Left lung (tissue), 10 donors: ENCODE results near the gene HSF2BP. TPM values are rescaled to one million over a fixed set of nuclear protein-coding genes. Genes with fewer than 3 reads are reported as not detected.

Experiments
- ATAC-seq: fragments of 200-7000 bp; cut with Tn5 transposase; one replicate; pipeline ENCODE4 v1.9.1; 2020; ENCODE audit warnings: moderate library complexity
- DNase-seq, 4 donors: peaks; one replicate each; pipeline ENCODE4 v3.0.0-alpha.2; 2013 to 2020
- H3K27ac ChIP-seq, 2 donors: fragments of 200-600 bp; sonication (generic) in 1 of 2; one replicate each; pipeline versions ENCODE4 v1.5.0 to v1.8.0; 2020 to 2021
- H3K27me3 ChIP-seq, 2 donors: fragments of 200-600 bp; sonication (generic) in 1 of 2; one replicate each; pipeline versions ENCODE4 v1.5.0 to v1.8.0; 2020 to 2021
- H3K36me3 ChIP-seq, 2 donors: fragments of 200-600 bp; sonication (generic) in 1 of 2; one replicate each; pipeline versions ENCODE4 v1.5.0 to v1.8.0; 2020 to 2021
- H3K4me1 ChIP-seq, 2 donors: fragments of 200-600 bp; one replicate each; pipeline ENCODE4 v1.8.0; 2021
- H3K4me3 ChIP-seq, 2 donors: fragments of 200-600 bp; sonication (generic) in 1 of 2; one replicate each; pipeline versions ENCODE4 v1.5.0 to v1.8.0; 2020 to 2021; ENCODE audit warnings: mild to moderate bottlenecking in 1 of 2
- H3K9me3 ChIP-seq, 2 donors: fragments of 200-600 bp; sonication (generic) in 1 of 2; one replicate each; pipeline versions ENCODE4 v1.5.0 to v1.8.0; 2020 to 2021
- intact Hi-C, 2 donors: fragments of 100-400 bp; cut with DNase I; formaldehyde crosslinking; loops; one replicate each; pipeline versions ENCODE4 v1.11.2 to v1.14.2; 2022
- polyA plus RNA-seq, 6 donors: library from polyadenylated mRNA; unstranded; fragments of 120-200 nt; gene quantifications; one replicate each; pipeline ENCODE4 v1.2.1, GENCODE V29; 2013; ENCODE audit not compliant: insufficient read length in 6 of 6
- total RNA-seq, 2 donors: library from RNA; stranded (reverse); fragmentation: NEBNext Ultra II Directional; extraction: Animal tissue kit (Norgen Biotek cat#: 25700); gene quantifications; one replicate each; pipeline ENCODE4 v1.2.1, GENCODE V29; 2021
- TF ChIP-seq, protein P1 (sequence below), 2 donors: fragments of 200-600 bp; sonication (generic) in 1 of 2; IDR thresholded peaks; one replicate each; pipeline versions ENCODE4 v1.5.0 to v1.8.0; 2021; ENCODE audit warnings: antibody characterized with exemption in 2 of 2
- donor health status: DM: no; HTN: yes; CAD: no.
- donor health status: DM: no; HTN: no; CAD: no.

HSF2BP gene
- total and polyA plus RNA-seq, 8 donors, result 0.29 to 1.7 (median 1.2) TPM

DNA sequence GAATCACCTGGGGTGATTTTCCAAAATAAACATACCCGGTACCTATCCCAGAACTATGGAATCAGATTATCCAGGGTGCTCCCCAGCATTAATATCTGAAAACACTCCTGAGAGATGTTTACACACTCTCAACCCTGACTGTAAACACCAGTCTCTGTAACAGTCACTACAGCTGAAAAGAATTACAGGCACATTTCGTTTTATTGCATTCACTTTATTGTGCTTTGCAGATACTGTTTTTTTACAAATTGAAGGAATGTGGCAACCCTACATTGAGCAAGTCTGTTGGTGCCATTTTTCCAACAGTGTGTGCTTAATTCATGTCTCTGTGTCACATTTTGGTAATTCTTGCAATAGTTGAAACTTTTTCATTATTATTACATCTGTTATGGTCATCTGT is 31.8 kb downstream of the HSF2BP start:
- no peak for DNase-seq
- TF ChIP-seq, protein P1, sequence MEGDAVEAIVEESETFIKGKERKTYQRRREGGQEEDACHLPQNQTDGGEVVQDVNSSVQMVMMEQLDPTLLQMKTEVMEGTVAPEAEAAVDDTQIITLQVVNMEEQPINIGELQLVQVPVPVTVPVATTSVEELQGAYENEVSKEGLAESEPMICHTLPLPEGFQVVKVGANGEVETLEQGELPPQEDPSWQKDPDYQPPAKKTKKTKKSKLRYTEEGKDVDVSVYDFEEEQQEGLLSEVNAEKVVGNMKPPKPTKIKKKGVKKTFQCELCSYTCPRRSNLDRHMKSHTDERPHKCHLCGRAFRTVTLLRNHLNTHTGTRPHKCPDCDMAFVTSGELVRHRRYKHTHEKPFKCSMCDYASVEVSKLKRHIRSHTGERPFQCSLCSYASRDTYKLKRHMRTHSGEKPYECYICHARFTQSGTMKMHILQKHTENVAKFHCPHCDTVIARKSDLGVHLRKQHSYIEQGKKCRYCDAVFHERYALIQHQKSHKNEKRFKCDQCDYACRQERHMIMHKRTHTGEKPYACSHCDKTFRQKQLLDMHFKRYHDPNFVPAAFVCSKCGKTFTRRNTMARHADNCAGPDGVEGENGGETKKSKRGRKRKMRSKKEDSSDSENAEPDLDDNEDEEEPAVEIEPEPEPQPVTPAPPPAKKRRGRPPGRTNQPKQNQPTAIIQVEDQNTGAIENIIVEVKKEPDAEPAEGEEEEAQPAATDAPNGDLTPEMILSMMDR (IDR thresholded peaks at IDR 0.05), result no peak
- peaks cover 0 to 7% of the 10 kb centered on the region in 2 donors for H3K9me3 ChIP-seq
- no peaks in the 10 kb centered on the region for H3K27me3 ChIP-seq
- no peak overlapping the region for H3K27ac ChIP-seq
- no peaks in the 10 kb centered on the region for H3K4me1 ChIP-seq
- no peak overlapping the region for H3K4me3 ChIP-seq
- peaks cover 0 to 3% of the 10 kb centered on the region in 2 donors for H3K36me3 ChIP-seq
- no peak for ATAC-seq
- intact Hi-C loops, result no loop called here

DNA sequence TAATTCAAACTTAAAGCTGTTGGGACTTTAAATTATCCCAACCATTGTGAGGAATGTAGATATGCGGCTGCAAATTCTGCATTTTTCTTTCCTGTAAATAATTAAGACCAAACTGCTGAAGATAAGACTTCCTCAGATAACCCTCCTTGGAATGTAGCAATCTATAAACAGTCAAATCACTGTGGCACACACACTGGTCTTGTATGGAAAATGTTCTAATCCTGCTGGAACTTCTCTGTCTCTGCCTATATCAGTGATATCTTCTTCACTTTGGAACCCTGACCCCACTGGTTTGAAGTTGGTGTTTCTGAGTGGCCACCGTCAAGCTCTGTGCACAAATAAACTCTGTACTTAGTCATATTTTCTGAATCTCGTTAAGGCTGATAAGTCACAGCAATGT is 32.9 kb downstream of the HSF2BP start:
- ATAC-seq, result no peak
- Histone ChIP-seq H3K27me3 (no peaks in the 10 kb centered on the region), H3K36me3 (peaks cover 0 to 3% of the 10 kb centered on the region in 2 donors), H3K4me1 (no peaks in the 10 kb centered on the region), H3K4me3 (no peak overlapping the region), H3K9me3 (peaks cover 0 to 8% of the 10 kb centered on the region in 2 donors), H3K27ac (no peak overlapping the region)
- no peak for DNase-seq
- TF ChIP-seq, protein P1 (IDR thresholded peaks at IDR 0.05), result no peak
- intact Hi-C loops, result no loop called here

DNA sequence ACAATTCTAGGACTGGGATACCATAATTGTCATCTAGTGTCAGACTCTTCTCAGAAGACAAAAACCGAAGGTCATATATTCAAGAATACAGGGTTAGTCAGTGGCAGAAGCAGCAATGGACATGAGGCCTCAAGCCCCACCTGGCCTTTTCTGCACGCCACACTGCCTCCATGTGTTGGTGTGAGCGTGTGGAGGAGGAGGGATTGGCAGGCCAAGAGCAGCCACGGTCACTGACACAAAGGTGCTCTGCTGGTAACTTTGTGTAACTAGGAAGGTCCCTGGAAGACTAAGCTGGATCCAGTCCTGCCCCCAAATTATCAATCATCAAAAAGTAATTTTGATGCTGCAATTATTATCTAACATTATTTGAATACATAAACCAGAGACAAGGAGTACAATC is 34.9 kb downstream of the HSF2BP start:
- intact Hi-C loops, result no loop called here
- no peak overlapping the region for H3K27ac ChIP-seq
- H3K36me3 ChIP-seq, result no peaks in the 10 kb centered on the region
- DNase-seq, result no peak
- no peaks in the 10 kb centered on the region for H3K27me3 ChIP-seq
- no peak overlapping the region for H3K4me3 ChIP-seq
- TF ChIP-seq, protein P1 (IDR thresholded peaks at IDR 0.05), result no peak
- no peak for ATAC-seq
- H3K9me3 ChIP-seq, result peaks cover 0 to 24% of the 10 kb centered on the region in 2 donors
- H3K4me1 ChIP-seq, result no peaks in the 10 kb centered on the region

DNA sequence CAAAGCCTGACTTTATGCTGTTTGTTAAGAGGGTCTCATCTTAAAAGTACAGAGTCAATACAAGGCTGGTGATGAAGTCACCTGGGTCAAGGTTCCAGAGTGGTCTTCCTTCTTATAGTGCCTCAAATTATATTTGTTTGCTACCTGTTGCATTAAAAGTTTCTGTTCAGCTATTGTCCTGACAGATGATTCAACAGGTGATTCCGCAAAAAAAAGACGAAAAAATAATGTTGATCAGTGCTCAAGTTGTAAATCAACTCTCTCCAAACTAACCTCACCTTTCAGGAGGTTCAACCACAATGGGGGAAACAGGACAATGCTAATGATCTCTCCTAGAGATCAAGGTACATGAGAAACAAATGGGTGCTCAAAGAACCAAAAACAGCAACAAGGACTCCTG is 35.7 kb downstream of the HSF2BP start:
- ATAC-seq, result no peak
- intact Hi-C loops, result no loop called here
- Histone ChIP-seq H3K27ac (no peak overlapping the region), H3K4me1 (no peaks in the 10 kb centered on the region), H3K4me3 (no peak overlapping the region), H3K27me3 (no peaks in the 10 kb centered on the region), H3K36me3 (no peaks in the 10 kb centered on the region), H3K9me3 (peaks cover 0 to 23% of the 10 kb centered on the region in 2 donors)
- TF ChIP-seq, protein P1 (IDR thresholded peaks at IDR 0.05), result no peak
- DNase-seq, result no peak

DNA sequence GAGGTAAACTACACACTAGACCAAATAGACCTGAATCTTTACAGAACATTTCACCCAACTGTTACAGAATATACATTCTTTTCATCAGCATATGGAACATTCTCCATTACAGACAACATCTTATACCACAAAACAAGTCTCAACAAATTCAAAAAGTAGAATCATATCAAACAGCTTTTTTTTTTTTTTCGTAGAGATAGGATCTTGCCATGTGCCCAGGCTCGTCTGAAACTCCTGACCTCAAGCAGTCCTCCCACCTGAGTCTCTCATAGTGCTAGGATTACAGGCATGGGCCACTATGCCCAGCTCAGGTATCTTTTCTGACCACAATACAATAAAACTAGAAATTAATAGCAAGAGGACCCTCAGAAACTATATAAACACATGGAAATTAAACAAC is 36.5 kb downstream of the HSF2BP start:
- TF ChIP-seq, protein P1 (IDR thresholded peaks at IDR 0.05), result no peak
- DNase-seq (no peak), ATAC-seq (no peak)
- Histone ChIP-seq H3K4me1 (no peaks in the 10 kb centered on the region), H3K27me3 (no peaks in the 10 kb centered on the region), H3K4me3 (no peak overlapping the region), H3K9me3 (peaks cover 0 to 17% of the 10 kb centered on the region in 2 donors), H3K36me3 (no peaks in the 10 kb centered on the region), H3K27ac (no peak overlapping the region)
- intact Hi-C loops, result no loop called here
